ENCODE data around the gene MAT2B. TPM values are rescaled to one million over a fixed set of nuclear protein-coding genes. Genes with fewer than 3 reads are reported as not detected.

The MAT2B gene
- total RNA-seq, result 38.3 TPM

- ATAC-seq, result peak; percentile 99
- peak; percentile 97 for DNase-seq (ENCODE audit: low spot score)
- intact Hi-C loops (cut with DNase I), result no loop called here
Observed at GRCh38 chr5:163505368-163506094, at the start of gene MAT2B. TSS of gene MAT2B (plus strand) at chr5:163505619. CDS start at chr5:163505687, 68 bp downstream.

GRCh38 chr5:163456029-163456589 lies 49.3 kb upstream of the MAT2B start:
- ATAC-seq (no peak), DNase-seq (ENCODE audit: low spot score) (no peak)
- intact Hi-C loops (cut with DNase I), result no loop called here

GRCh38 chr5:163456840-163457239 lies 48.6 kb upstream of the MAT2B start:
- no peak for DNase-seq (ENCODE audit: low spot score)
- intact Hi-C loops (cut with DNase I), result no loop called here
- no peak for ATAC-seq

GRCh38 chr5:163458778-163459385 lies 46.5 kb upstream of the MAT2B start:
- intact Hi-C loops (cut with DNase I), result no loop called here
- no peak for ATAC-seq
- no peak for DNase-seq (ENCODE audit: low spot score)

- no peak for DNase-seq (ENCODE audit: low spot score)
- intact Hi-C loops (cut with DNase I), result no loop called here
- no peak for ATAC-seq
Observed at GRCh38 chr5:163459462-163459818, 46.0 kb upstream of the MAT2B start.

- DNase-seq (ENCODE audit: low spot score) (peak; percentile 99), ATAC-seq (peak; percentile 98)
- intact Hi-C loops (cut with DNase I), result no loop called here
Observed at GRCh38 chr5:163459819-163460561, 45.4 kb upstream of the MAT2B start, which contains the start of gene NUDCD2. TSS of gene NUDCD2 (minus strand) at chr5:163460102. CDS start at chr5:163460050, 52 bp downstream.

GRCh38 chr5:163460562-163461171 lies 44.8 kb upstream of the MAT2B start, which contains the start of gene HMMR:
TSS of gene HMMR (plus strand) at chr5:163460632. CDS start at chr5:163460693, 61 bp downstream.
- intact Hi-C loops (cut with DNase I), result no loop called here
- DNase-seq (ENCODE audit: low spot score) (no peak), ATAC-seq (no peak)

GRCh38 chr5:163463063-163463435 lies 42.4 kb upstream of the MAT2B start:
- intact Hi-C loops (cut with DNase I), result no loop called here
- ATAC-seq (no peak), DNase-seq (ENCODE audit: low spot score) (no peak)

GRCh38 chr5:163467682-163468081 lies 37.7 kb upstream of the MAT2B start:
- no peak for DNase-seq (ENCODE audit: low spot score)
- no peak for ATAC-seq
- intact Hi-C loops (cut with DNase I), result no loop called here

GRCh38 chr5:163473635-163474243 lies 31.7 kb upstream of the MAT2B start:
- intact Hi-C loops (cut with DNase I), result no loop called here
- DNase-seq (ENCODE audit: low spot score) (no peak), ATAC-seq (no peak)

- DNase-seq (ENCODE audit: low spot score), result no peak
- intact Hi-C loops (cut with DNase I), result no loop called here
- ATAC-seq, result no peak
Observed at GRCh38 chr5:163475411-163475810, 30.0 kb upstream of the MAT2B start.

GRCh38 chr5:163478126-163478981 lies 27.1 kb upstream of the MAT2B start:
- intact Hi-C loops (cut with DNase I), result no loop called here
- ATAC-seq (no peak), DNase-seq (ENCODE audit: low spot score) (no peak)

GRCh38 chr5:163478982-163479271 lies 26.5 kb upstream of the MAT2B start:
- DNase-seq (ENCODE audit: low spot score) (no peak), ATAC-seq (no peak)
- intact Hi-C loops (cut with DNase I), result no loop called here

GRCh38 chr5:163489055-163489744 lies 16.2 kb upstream of the MAT2B start:
- ATAC-seq, result no peak
- intact Hi-C loops (cut with DNase I), result no loop called here
- no peak for DNase-seq (ENCODE audit: low spot score)

GRCh38 chr5:163489745-163490075 lies 15.7 kb upstream of the MAT2B start:
- DNase-seq (ENCODE audit: low spot score) (no peak), ATAC-seq (no peak)
- intact Hi-C loops (cut with DNase I), result no loop called here

- ATAC-seq, result no peak
- no peak for DNase-seq (ENCODE audit: low spot score)
- intact Hi-C loops (cut with DNase I), result no loop called here
Observed at GRCh38 chr5:163496286-163496685, 9.1 kb upstream of the MAT2B start.

GRCh38 chr5:163497315-163497714 lies 8.1 kb upstream of the MAT2B start:
- intact Hi-C loops (cut with DNase I), result no loop called here
- ATAC-seq (no peak), DNase-seq (ENCODE audit: low spot score) (no peak)

- intact Hi-C loops (cut with DNase I), result no loop called here
- ATAC-seq, result no peak
Observed at GRCh38 chr5:163498886-163499285, 6.5 kb upstream of the MAT2B start.

More at GRCh38 chr5:163498886-163499285, 6.5 kb upstream of the MAT2B start:
- no peak for DNase-seq (ENCODE audit: low spot score)
